Body of pancreas (tissue), 4 donors: Measurements from ENCODE around the gene PKLR. TPM values are rescaled to one million over a fixed set of nuclear protein-coding genes. Genes with fewer than 3 reads are reported as not detected.

ENCODE experiments used
- ATAC-seq: fragments of 150-250 bp; one replicate; pipeline ENCODE4 v1.9.1; 2016
- DNase-seq, 4 donors: peaks; one replicate each; pipeline ENCODE4 v3.0.0-alpha.2; 2019
- H3K27ac ChIP-seq, 4 donors: fragments of 200-600 bp; sonication (generic); 1 replicate in 3 of 4; 2 replicates in 1 of 4; pipeline versions ENCODE4 v1.5.1 to v1.6.1; 2016 to 2019; ENCODE audit warnings: mild to moderate bottlenecking in 1 of 4, mixed read lengths in 1 of 4, moderate library complexity in 1 of 4
- H3K27me3 ChIP-seq, 2 donors: fragments of 200-600 bp; sonication (generic); one replicate each; pipeline ENCODE4 v1.6.0; 2016; ENCODE audit warnings: mild to moderate bottlenecking in 1 of 2
- H3K36me3 ChIP-seq, 2 donors: fragments of 200-600 bp; sonication (generic); replicated peaks in 1 of 2; 2 replicates each; pipeline ENCODE4 v1.5.1; 2016; ENCODE audit warnings: low read depth in 2 of 2; ENCODE audit not compliant: insufficient read depth in 1 of 2
- H3K4me1 ChIP-seq: fragments of 200-600 bp; sonication (generic); one replicate; pipeline ENCODE4 v1.6.0; 2016
- H3K4me3 ChIP-seq, 2 donors: fragments of 200-600 bp; sonication (generic); 1 replicate in 1 of 2; 2 replicates in 1 of 2; pipeline ENCODE4 v1.5.1; 2016 to 2019
- H3K9me3 ChIP-seq, 3 donors: fragments of 200-600 bp; sonication (generic); 1 replicate in 2 of 3; 2 replicates in 1 of 3; pipeline ENCODE4 v1.5.1; 2016
- CTCF ChIP-seq, 7 experiments: fragments of 450-650 bp in 4 of 7; fragments of 200-600 bp in 3 of 7; sonication (generic) in 3 of 7; IDR thresholded peaks; one replicate each; pipeline ENCODE4 v1.5.1; 2016 to 2019; ENCODE audit warnings: antibody characterized with exemption in 7 of 7
- POLR2A ChIP-seq, 3 donors: fragments of 450-650 bp; IDR thresholded peaks; one replicate each; pipeline ENCODE4 v1.6.1; 2016; ENCODE audit warnings: antibody characterized with exemption in 3 of 3, mild to moderate bottlenecking in 2 of 3
- WGBS, 2 donors: methylation state at CpG; one replicate each; pipeline ENCODE4 v1.1.5; 2017; 5-methylcytosine and 5-hydroxymethylcytosine counted together
- intact Hi-C: fragments of 100-400 bp; cut with DNase I; formaldehyde crosslinking; loops from one replicate; pipeline ENCODE4 v1.15.1; 2023
- total RNA-seq, 2 donors: library from RNA; depleted of rRNA; stranded (reverse); fragments of >200 nt; gene quantifications; one replicate each; pipeline ENCODE4 v1.1.0, GENCODE V29; 2016

Gene PKLR
- total RNA-seq, 2 donors from 2014 or later, result not detected

DNA sequence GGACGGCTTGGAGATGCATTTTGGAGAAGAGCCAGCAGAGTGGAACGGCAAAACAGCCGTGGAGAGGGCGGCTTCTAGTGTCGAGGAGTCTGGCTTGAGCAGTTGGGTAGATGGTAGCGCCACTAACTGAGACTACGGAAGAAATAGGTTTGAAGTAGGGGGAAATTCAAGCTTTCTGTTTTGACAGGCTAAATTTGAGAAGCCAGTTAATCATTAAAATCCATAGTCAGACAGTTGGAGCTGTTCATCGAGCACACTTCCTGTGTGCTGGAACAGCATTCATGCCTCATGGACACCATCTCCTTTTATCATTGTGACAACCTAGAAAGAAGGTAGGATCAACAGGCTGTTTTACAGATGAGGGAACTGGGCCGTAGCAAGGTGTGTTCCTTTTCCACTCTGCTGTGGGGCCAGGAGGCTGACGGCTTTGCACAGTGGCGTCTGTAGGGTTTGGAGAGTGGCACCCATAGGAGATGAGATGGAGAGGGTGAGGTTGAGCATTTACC is 3.4 kb upstream of the PKLR start:
- intact Hi-C loops, result no loop called here
- no peak for DNase-seq
- H3K27me3 ChIP-seq, result no peaks in the 10 kb centered on the region
- ATAC-seq, result no peak
- H3K36me3 ChIP-seq, result no peaks in the 10 kb centered on the region
- 57 to 64% methylated on average over 11 of the region's 11 CpGs for WGBS, 2 donors
- H3K4me3 ChIP-seq, result no peak overlapping the region
- no peaks in the 10 kb centered on the region for H3K9me3 ChIP-seq
- H3K27ac ChIP-seq, result no peak overlapping the region
- TF ChIP-seq CTCF (IDR thresholded peaks at IDR 0.05) (no peak), POLR2A (IDR thresholded peaks at IDR 0.05) (no peak)
- peaks cover 12% of the 10 kb centered on the region for H3K4me1 ChIP-seq

DNA sequence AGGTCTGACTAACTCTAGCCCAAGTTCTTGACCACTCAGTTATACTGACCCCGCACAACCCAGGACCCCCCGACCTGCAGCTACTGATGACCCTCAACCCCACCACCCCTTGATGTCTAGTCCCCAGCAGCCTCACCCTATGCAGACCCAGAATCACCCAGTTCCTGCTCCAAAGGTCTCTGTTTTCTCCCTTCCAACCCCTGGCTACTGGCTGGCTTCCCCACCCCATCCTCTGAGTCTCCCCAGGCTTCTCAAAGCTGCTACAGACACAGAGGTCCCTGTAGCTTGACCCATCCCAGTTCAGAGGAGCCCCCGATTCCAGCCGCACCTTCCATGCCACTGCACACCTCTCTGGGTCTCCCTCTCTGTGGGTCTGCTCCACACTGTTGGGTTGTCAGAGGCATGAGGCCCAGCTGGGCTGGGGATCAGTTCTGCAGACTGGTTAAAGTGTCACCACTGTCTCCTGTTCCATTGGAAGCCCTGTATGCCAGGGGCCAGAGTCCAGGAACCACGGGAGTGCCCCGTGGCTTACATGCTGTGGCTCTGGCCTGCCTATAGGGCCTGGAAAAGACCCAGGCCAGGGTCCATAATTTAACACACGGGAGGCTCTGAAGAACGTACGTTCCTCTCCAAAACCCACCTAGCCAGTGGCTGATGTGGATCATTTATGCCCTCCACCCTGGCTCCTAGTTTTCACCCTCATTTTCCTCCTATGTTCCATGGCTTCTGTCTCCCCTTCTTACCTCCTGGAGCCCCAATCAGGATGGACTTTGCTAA is 497 bp downstream of the PKLR start:
- intact Hi-C loops, result no loop called here
- Histone ChIP-seq H3K4me3 (no peak overlapping the region), H3K36me3 (no peaks in the 10 kb centered on the region), H3K27me3 (no peaks in the 10 kb centered on the region), H3K9me3 (no peaks in the 10 kb centered on the region), H3K4me1 (no peaks in the 10 kb centered on the region), H3K27ac (no peak overlapping the region)
- no peak for DNase-seq
- no peak for ATAC-seq
- WGBS, 2 donors, result 64 to 79% methylated on average over 7 to 9 of the region's 9 CpGs
- no peak for TF ChIP-seq CTCF (IDR thresholded peaks at IDR 0.05)
- TF ChIP-seq POLR2A (IDR thresholded peaks at IDR 0.05), result no peak

DNA sequence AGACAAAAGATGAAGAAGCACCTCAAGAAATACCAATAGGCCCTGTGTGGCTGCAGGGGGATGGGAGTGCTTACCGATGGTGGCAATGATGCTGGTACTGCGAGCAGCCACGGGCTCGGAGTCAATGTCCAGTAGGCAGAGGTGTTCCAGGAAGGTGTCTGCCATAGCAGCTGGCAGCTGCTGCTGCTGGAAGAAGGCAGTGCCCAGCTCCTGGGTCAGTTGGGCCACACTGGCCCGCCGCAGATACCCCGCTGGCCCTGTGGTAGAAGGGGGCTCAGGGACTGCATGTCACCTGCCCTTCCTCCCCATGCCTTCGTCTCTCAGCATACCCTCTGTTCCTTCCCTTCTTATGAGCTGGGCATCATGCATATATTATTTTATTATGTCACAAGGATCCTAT is 1.2 kb downstream of the PKLR start:
- intact Hi-C loops, result no loop called here
- 82 to 94% methylated on average over 8 of the region's 8 CpGs for WGBS, 2 donors

GRCh38 chr1:155297384-155297783 is 3.9 kb downstream of the PKLR start:
- 78 to 84% methylated on average over 7 of the region's 7 CpGs for WGBS, 2 donors
- Histone ChIP-seq H3K4me3 (no peak overlapping the region), H3K4me1 (peaks cover 10% of the 10 kb centered on the region), H3K27me3 (peaks cover 0 to 8% of the 10 kb centered on the region in 2 donors), H3K36me3 (no peaks in the 10 kb centered on the region), H3K9me3 (no peaks in the 10 kb centered on the region), H3K27ac (no peak overlapping the region)
- ATAC-seq (no peak), DNase-seq (no peak)
- no peak for TF ChIP-seq POLR2A (IDR thresholded peaks at IDR 0.05)
- no peak for TF ChIP-seq CTCF (IDR thresholded peaks at IDR 0.05)
- intact Hi-C loops, result no loop called here

More for the DNA sequence above, 1.2 kb downstream of the PKLR start:
- DNase-seq, result no peak
- TF ChIP-seq CTCF (IDR thresholded peaks at IDR 0.05), result no peak
- TF ChIP-seq POLR2A (IDR thresholded peaks at IDR 0.05), result no peak
- Histone ChIP-seq H3K4me3 (no peak overlapping the region), H3K36me3 (no peaks in the 10 kb centered on the region), H3K4me1 (peaks cover 7% of the 10 kb centered on the region), H3K27me3 (peaks cover 0 to 3% of the 10 kb centered on the region in 2 donors), H3K27ac (no peak overlapping the region), H3K9me3 (no peaks in the 10 kb centered on the region)
- no peak for ATAC-seq

GRCh38 chr1:155296661-155297060 is 4.6 kb downstream of the PKLR start:
- WGBS, 2 donors, result 66 to 76% methylated on average over 3 of the region's 3 CpGs

More at GRCh38 chr1:155296661-155297060, 4.6 kb downstream of the PKLR start:
- H3K36me3 ChIP-seq, result no peaks in the 10 kb centered on the region
- peaks cover 10% of the 10 kb centered on the region for H3K4me1 ChIP-seq
- H3K27ac ChIP-seq, result no peak overlapping the region
- ATAC-seq, result no peak
- no peak for TF ChIP-seq CTCF (IDR thresholded peaks at IDR 0.05)
- TF ChIP-seq POLR2A (IDR thresholded peaks at IDR 0.05), result no peak
- peaks cover 0 to 8% of the 10 kb centered on the region in 2 donors for H3K27me3 ChIP-seq
- no peak overlapping the region for H3K4me3 ChIP-seq
- no peak for DNase-seq
- no peaks in the 10 kb centered on the region for H3K9me3 ChIP-seq
- intact Hi-C loops, result no loop called here
